Astrocyte (in vitro differentiated cells and primary cell): Measurements from ENCODE around the gene NFIA.

Experiments used
- CTCF ChIP-seq: IDR thresholded peaks from 2 replicates; pipeline ENCODE4 v1.5.1; 2011; ENCODE audit warnings: low read depth, mild to moderate bottlenecking, inconsistent platforms, low read length, moderate library complexity; ENCODE audit not compliant: insufficient read depth
- EZH2 ChIP-seq: IDR thresholded peaks from 2 replicates; pipeline ENCODE4 v1.6.1; 2012; ENCODE audit warnings: mild to moderate bottlenecking, low read length, inconsistent platforms; ENCODE audit not compliant: insufficient read depth

GRCh38 chr1:61329556-61329955 lies 247.2 kb downstream of the NFIA start:
- TF ChIP-seq CTCF (no peak), EZH2 (no peak)
